KOPT-K1 (cell line): ENCODE measurements around the gene CKAP4.

Experiments
- H3K27ac ChIP-seq: fragments of 200-600 bp; sonication (generic); 2 replicates; pipeline ENCODE4 v1.5.1; 2016; ENCODE audit warnings: antibody characterized with exemption, mild to moderate bottlenecking, low read depth, low read length; ENCODE audit not compliant: poor library complexity, severe bottlenecking
- H3K36me3 ChIP-seq: fragments of 200-600 bp; sonication (generic); 2 replicates; pipeline ENCODE4 v1.5.1; 2017; ENCODE audit warnings: antibody characterized with exemption, mild to moderate bottlenecking, low read length, moderate library complexity; ENCODE audit not compliant: insufficient read depth
- H3K9me3 ChIP-seq: fragments of 200-600 bp; sonication (generic); 2 replicates; pipeline ENCODE4 v1.5.1; 2017; ENCODE audit warnings: antibody characterized with exemption, low read length, mild to moderate bottlenecking; ENCODE audit not compliant: insufficient read depth, poor library complexity, severe bottlenecking

Gene CKAP4

DNA sequence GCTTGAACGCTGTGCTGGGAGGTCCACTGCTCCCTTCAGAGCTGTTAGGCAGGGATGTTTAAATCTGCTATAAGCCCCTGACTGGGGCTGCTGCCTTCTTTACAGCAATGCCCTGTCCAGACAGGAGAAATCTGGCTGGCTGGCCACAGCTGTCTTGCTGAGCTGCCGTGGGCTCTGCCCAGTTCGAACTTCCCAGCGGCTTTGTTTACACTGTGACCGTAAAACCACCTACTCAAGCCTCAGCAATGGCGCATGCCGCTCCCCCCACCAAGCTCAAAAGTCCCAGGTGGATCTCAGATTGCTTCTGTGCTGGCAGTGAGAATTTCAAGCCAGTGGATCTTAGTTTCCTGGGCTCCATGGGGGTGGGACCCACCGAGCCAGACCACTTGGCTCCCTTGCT is 35.8 kb downstream of the CKAP4 start:
- H3K36me3 ChIP-seq: no peaks in the 10 kb centered on the region
- no peaks in the 10 kb centered on the region for H3K9me3 ChIP-seq
- no peak overlapping the region for H3K27ac ChIP-seq

DNA sequence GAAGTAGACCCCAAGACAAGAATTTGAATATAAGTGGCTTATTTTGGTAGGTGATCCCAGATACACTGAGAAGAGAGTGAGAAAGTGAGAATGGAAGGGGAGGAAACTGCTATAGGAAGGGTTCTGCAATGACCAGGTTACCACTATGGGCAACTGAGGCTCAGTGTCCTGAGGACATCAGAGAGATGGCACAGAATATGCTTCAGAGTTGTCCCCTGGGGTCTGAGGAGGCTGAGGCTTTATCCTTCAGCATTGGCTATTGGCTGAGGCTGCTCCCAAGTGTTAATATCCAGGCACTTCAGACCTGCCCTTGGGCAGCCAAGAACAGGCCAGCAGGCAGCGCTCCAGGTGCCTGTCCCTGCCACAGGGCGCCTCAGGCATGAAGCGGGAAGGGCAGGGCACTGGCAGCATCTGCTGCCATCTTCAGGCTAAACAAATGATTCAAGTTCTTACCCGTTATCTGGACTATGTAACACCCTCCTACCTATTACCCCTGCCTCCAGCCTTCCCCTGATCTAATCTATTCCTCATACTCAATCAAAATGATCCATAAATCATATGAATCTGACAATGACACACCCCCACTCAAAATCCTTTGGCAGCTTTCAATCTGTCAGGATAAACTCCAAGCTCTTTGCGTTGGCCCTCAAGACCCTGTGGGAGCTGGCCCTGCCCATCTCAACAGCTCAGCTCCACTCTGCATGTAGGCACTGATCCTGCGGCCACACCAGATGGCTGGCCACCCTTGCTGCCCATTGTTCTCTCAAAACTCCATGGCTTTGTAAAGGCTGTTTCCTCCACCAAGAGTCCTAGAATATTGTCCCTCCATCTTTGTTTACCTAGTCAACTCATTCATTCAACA is 42.4 kb downstream of the CKAP4 start:
- Histone ChIP-seq H3K36me3 (no peaks in the 10 kb centered on the region), H3K9me3 (no peaks in the 10 kb centered on the region), H3K27ac (no peak overlapping the region)

DNA sequence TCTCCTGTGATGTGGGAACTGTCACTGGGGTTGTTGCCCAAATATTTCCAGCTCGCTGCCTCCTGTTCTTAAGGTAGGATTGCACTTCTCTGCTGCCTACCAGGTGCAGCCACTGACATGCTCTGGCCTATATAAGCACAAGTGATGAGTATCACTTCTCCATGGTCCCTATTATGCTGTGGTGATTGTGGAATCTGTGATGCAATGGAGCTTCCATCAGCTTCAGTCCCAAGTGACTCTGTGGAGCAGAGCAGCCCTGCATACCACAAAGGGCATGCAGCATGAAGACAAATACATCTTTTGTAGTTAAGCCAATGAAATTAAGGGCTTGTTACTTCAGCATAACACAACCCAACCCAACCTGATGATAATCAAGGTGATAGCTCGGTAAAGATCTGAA is 43.5 kb downstream of the CKAP4 start:
- H3K9me3 ChIP-seq: no peaks in the 10 kb centered on the region
- no peak overlapping the region for H3K27ac ChIP-seq
- no peaks in the 10 kb centered on the region for H3K36me3 ChIP-seq

DNA sequence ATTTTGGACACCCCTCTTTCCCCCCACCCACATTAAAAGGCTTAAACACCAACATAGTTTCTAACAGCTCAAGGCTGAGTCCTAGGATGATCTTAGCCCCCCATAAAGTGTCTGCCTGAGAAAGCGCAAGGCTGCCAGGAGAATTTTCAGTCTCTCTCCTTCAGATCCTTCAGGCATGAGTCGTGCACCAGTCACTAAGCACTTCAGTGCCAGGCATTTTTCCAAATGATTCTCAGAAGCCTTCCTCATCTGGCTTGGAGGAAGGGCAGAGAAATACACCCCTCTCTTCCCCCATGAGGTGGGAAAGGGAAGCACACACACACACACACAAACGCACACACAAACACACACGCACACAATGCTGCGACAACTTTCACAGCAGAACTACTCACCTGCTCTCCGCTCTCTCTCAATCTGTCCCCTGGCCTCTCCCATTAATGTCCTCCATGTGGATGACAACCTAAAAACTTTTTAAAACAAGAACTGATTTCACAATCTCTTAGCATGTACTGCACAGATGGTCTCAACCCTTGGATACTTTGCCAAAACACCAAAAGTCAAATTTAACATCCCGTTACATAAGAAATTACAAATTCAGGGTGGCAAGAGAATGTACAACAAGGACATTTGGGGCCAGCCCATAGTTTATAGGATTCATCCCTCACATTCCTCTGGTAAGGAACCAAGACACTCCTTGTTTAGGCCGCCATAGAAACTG is 49.8 kb downstream of the CKAP4 start:
- Histone ChIP-seq H3K9me3 (no peaks in the 10 kb centered on the region), H3K27ac (no peak overlapping the region), H3K36me3 (no peaks in the 10 kb centered on the region)

DNA sequence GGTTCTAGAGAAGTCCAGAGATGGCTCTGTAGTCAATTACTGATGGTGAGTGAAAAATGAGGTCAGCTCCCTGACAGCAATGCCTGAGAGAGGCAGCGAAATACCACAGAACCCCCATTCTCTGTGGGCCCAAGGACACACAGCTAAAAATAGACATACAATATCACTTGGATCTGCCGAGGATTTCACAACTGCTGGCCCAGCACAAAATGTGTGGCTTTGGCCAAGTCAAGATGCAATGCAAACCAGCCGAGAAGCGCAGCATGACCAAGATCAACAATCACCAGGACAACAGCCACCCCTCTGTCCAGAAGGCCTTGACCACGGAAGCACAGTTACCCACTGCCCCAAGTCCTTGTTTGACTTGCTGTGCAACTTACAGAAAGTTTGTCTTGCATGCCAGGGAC is 52.2 kb downstream of the CKAP4 start:
- Histone ChIP-seq H3K36me3 (no peaks in the 10 kb centered on the region), H3K9me3 (no peaks in the 10 kb centered on the region), H3K27ac (no peak overlapping the region)

DNA sequence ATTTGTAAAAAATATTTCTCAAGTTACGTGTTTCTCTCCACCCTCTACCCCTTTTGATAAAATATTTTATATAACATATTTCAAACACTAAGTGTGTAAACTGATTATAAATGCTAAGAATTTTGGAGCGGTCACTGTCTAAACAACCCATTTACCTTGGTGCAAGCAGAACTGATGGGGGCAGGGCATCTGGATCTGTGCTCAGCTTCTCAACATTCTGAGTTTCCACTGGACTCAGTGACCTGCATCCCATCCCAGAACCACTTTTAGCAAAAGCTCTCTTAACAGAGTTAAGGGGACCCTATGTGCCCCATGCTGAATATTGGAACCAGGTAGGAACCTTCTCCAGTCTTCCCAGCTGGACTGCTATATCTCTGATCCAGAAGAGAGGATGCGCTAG is 53.5 kb downstream of the CKAP4 start:
- Histone ChIP-seq H3K27ac (no peak overlapping the region), H3K36me3 (no peaks in the 10 kb centered on the region), H3K9me3 (no peaks in the 10 kb centered on the region)

DNA sequence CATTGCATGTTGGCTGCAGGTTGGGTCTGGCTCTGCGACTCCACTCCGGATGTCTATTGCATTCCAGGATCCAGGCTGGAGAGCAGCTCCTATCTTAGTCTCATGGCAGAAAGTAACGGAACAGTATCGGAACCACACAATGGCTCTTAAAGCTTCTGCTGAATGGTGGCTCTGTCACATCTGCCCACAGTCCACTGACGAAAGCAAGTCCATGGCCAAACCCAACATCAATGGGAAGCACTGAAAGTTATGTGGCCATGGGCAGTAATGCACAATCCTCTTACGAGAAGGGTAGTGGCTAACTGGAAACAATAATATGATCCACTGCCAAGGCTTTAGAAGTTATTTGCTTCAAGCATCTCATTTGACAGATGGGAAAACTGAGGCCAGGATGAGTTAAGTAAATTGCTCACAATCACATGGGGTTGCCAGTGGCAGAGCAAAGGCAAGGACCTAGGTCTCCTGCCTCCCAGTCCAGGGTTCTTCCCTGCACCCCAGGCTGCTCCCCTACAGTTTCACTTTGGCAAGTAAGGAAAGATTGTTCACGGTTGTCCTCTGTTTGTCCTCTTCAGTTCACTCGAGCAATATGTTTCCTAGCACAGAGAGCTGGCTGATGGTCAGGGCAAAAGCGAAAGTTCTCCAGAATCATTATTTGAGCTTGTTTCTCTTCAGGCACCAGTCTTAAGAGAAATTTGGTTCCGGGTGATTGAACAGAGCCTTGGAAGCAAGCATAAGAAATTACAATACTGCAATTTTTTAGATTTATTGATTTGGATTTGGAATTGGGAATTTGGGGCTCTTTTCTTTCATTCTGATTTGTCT is 54.2 kb downstream of the CKAP4 start:
- Histone ChIP-seq H3K36me3 (no peaks in the 10 kb centered on the region), H3K9me3 (no peaks in the 10 kb centered on the region), H3K27ac (no peak overlapping the region)

DNA sequence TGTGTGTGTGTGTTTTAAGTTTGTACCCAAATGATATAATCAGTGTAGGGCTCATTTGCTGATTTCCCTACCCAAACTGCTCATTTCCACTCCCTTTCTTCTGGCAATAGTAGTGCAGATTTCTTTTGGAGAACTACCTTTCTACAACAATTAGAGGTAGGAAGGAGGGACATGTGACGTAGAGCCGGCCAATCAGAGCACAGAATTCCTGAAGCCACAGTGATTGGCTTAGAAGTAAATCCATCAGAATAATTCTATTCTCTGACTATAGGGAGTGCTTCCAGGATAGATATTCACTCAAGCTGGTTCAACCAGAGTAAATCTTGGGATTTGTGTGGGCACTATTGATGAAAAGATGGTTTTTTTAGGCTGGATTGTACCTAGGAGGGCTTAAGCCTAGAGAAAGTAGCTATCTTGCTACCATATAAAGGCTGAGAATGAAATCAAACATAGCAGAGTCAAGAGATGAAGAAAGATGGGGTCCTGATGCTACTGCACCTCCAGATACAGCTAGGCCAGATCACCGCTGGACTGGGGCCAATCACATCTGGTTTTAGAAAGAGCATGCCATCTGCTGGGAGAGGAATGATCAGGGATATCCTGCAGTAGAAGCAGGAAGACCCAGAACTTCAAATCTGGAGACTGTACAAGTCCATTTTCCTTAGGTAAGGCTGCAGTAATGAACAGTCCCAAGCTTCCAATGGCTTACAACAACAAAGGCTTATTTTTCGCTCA is 55.0 kb downstream of the CKAP4 start:
- no peaks in the 10 kb centered on the region for H3K36me3 ChIP-seq
- H3K27ac ChIP-seq: no peak overlapping the region
- H3K9me3 ChIP-seq: no peaks in the 10 kb centered on the region

DNA sequence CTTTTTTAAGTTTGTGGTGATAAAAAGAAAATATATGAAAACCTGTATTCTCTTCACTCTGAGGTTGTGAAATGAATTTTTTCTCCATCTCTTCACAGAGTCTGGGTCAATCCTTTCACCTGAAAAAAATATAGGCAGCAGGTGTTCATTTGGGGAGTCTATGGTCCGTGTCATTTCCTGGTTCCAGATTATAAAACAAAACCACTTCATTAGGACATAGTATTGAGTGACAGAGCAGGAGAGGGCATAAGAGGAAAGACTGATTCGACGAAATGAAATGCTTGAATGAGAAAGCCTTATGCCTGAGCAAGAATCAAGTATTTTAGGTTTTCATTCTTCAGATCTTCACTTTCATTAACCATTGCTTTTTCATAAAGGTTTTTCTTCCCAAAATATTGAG is 57.2 kb downstream of the CKAP4 start:
- H3K27ac ChIP-seq: no peak overlapping the region
- no peaks in the 10 kb centered on the region for H3K36me3 ChIP-seq
- no peaks in the 10 kb centered on the region for H3K9me3 ChIP-seq

DNA sequence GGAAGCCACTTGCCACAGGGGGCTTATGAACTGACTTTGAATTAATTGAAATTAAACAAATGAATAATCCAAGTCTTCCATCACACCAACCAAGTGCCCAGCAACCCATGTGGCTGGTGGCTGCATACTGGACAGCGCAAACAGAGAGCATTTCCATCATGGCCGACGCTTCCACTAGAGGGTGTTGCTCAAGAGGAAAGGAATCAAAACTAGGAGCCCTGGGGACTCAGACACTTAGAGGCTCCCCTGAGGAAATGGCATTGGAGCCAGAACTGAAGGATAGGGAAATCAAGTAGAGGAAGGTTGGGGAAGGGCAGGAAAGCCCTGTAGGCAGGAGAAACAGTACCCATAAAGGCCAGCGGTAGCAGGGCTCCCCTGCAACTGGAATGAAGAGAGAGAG is 58.5 kb downstream of the CKAP4 start:
- no peak overlapping the region for H3K27ac ChIP-seq
- H3K36me3 ChIP-seq: no peaks in the 10 kb centered on the region
- no peaks in the 10 kb centered on the region for H3K9me3 ChIP-seq

DNA sequence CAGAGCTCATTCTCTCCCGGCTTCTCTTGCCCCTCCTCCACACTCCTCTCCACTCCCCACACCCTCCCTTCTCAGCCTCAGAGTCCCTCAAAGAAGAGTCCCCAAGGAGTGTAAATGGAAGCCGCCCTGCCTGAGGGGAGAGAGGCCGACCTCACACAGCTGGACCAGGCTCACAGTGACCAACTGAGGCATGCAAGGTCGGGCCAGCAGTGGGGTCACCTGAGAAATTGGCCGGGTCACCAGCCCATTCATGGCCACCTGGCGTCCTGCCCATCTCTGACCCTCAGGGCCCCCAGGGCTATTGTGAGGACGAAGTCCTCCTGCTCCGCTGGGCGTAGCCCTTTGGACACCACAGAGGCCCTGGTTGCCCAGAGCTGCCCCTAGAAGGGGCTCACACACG is 59.6 kb downstream of the CKAP4 start:
- H3K9me3 ChIP-seq: no peaks in the 10 kb centered on the region
- H3K36me3 ChIP-seq: no peaks in the 10 kb centered on the region
- no peak overlapping the region for H3K27ac ChIP-seq
